Neural progenitor cell (in vitro differentiated cells): Measurements from ENCODE around the gene SCYGR5. TPM values are rescaled to one million over a fixed set of nuclear protein-coding genes. Genes with fewer than 3 reads are reported as not detected.
"Not testable (repeated sequence)": the region's sequence is repeated elsewhere in the genome, so short reads cannot be mapped to it uniquely, and the experiment has no call there.

ENCODE experiments used
- DNase-seq: peaks from one replicate; pipeline ENCODE4 v3.0.0-alpha.2; 2016; ENCODE audit warnings: low spot score
- H2AFZ ChIP-seq: fragments of 200-600 bp; sonication (generic); replicated peaks from 2 replicates; pipeline ENCODE4 v1.6.1; 2016; ENCODE audit warnings: antibody characterized with exemption
- H3F3A ChIP-seq: fragments of 200-600 bp; sonication (generic); 2 replicates; pipeline ENCODE4 v1.6.1; 2016; ENCODE audit warnings: antibody characterized with exemption, low read depth
- H3K27ac ChIP-seq: fragments of 200-600 bp; sonication (generic); 2 replicates; pipeline ENCODE4 v1.5.1; 2016; ENCODE audit warnings: mild to moderate bottlenecking
- H3K27me3 ChIP-seq: fragments of 200-600 bp; sonication (generic); 2 replicates; pipeline ENCODE4 v1.6.1; 2016; ENCODE audit warnings: mild to moderate bottlenecking, moderate library complexity
- H3K36me3 ChIP-seq: fragments of 200-600 bp; sonication (generic); 2 replicates; pipeline ENCODE4 v1.5.1; 2016
- H3K4me1 ChIP-seq: fragments of 200-600 bp; sonication (generic); 2 replicates; pipeline ENCODE4 v1.6.1; 2016; ENCODE audit warnings: mixed run types
- H3K4me2 ChIP-seq: fragments of 200-600 bp; sonication (generic); 2 replicates; pipeline ENCODE4 v1.6.1; 2016
- H3K4me3 ChIP-seq: fragments of 200-600 bp; sonication (generic); 2 replicates; pipeline ENCODE4 v1.5.1; 2016
- H3K79me2 ChIP-seq: fragments of 200-600 bp; sonication (generic); 2 replicates; pipeline ENCODE4 v1.6.1; 2016; ENCODE audit warnings: low read depth
- H3K9ac ChIP-seq: fragments of 200-600 bp; sonication (generic); 2 replicates; pipeline ENCODE4 v1.6.1; 2016
- H3K9me3 ChIP-seq: fragments of 200-600 bp; sonication (generic); 2 replicates; pipeline ENCODE4 v1.5.1; 2016; ENCODE audit warnings: low read depth
- H4K20me1 ChIP-seq: fragments of 200-600 bp; sonication (generic); 2 replicates; pipeline ENCODE4 v1.6.1; 2016; ENCODE audit warnings: low read depth
- H3K27ac Mint-ChIP-seq: 3 replicates; pipeline ENCODE4 v1.8.0; 2021; ENCODE audit warnings: mixed read lengths
- H3K27me3 Mint-ChIP-seq: 2 replicates; pipeline ENCODE4 v1.8.0; 2022; ENCODE audit warnings: low read depth, mild to moderate bottlenecking, inconsistent platforms, moderate library complexity, mixed read lengths; ENCODE audit not compliant: insufficient read depth
- H3K36me3 Mint-ChIP-seq: 3 replicates; pipeline ENCODE4 v1.8.0; 2021; ENCODE audit warnings: mixed read lengths
- H3K4me1 Mint-ChIP-seq: 3 replicates; pipeline ENCODE4 v1.8.0; 2021; ENCODE audit warnings: mixed read lengths
- H3K4me3 Mint-ChIP-seq: 3 replicates; pipeline ENCODE4 v1.8.0; 2021; ENCODE audit warnings: mild to moderate bottlenecking, moderate library complexity, mixed read lengths
- H3K9me3 Mint-ChIP-seq: 3 replicates; pipeline ENCODE4 v1.8.0; 2020; ENCODE audit warnings: mixed read lengths
- EZH2 ChIP-seq: fragments of 200-600 bp; sonication (generic); IDR thresholded peaks from 2 replicates; pipeline ENCODE4 v1.6.1; 2017; ENCODE audit warnings: antibody characterized with exemption, mild to moderate bottlenecking, moderate library complexity
- EZH2phosphoT487 ChIP-seq: fragments of 200-600 bp; sonication (generic); IDR thresholded peaks from 2 replicates; pipeline ENCODE4 v1.6.1; 2017; ENCODE audit warnings: antibody characterized with exemption
- total RNA-seq: library from RNA; depleted of rRNA; stranded (reverse); fragments of >200 nt; gene quantifications from 2 replicates; pipeline ENCODE4 v1.2.3, GENCODE V29; 2015; ENCODE audit warnings: low replicate concordance
- TF ChIP-seq, protein P1 (sequence below): fragments of 200-600 bp; sonication (generic); IDR thresholded peaks from 2 replicates; pipeline ENCODE4 v1.5.1; 2017; ENCODE audit warnings: antibody characterized with exemption, mild to moderate bottlenecking

SCYGR5 gene
- total RNA-seq, 1 donor from 2014 or later, result not detected

DNA sequence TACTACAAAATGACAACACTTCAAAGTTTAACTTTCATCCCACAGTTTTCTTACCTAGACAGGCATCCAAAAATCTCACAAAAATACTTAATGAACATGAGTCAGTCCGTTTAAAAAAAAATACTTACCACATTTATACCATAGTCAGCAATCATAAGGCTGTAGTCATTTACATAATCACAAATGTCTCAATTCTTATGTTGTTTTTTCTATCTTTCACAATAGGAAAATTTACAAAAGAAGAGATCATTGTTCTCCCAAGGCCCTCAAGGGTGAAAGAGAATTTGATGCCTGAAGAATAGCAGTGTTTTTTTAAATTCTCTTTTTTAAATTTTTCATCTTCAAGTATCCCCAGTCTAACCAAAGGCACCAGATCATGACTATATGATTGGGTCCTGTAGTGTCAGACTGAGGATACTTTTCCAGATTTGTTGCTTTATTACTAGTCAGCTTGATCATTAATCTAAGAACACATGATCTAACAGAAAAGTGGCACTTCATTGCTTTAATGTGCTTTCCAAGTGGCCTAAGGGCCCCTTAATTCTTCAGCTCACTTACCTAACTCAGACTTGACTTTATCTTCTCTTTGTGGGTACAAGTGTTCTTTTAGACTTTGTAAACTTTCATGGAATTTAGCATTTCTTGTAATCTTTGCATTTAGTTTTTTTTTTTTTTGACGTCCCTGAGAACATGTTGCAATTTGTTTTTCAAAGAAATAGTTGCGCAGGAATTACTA, 4.7 kb downstream of the SCYGR5 start:
- Histone ChIP-seq H3K4me2 (no peak overlapping the region), H3K36me3 (no peaks in the 10 kb centered on the region), H3K27ac (no peak overlapping the region), H4K20me1 (no peaks in the 10 kb centered on the region), H3K4me1 (no peaks in the 10 kb centered on the region), H2AFZ (no peak overlapping the region), H3K9ac (no peak overlapping the region), H3K9me3 (no peaks in the 10 kb centered on the region), H3K27me3 (no peaks in the 10 kb centered on the region), H3K4me3 (no peak overlapping the region), H3K79me2 (no peaks in the 10 kb centered on the region), H3F3A (no peaks in the 10 kb centered on the region)
- no peak overlapping the region for H3K4me3 Mint-ChIP-seq
- no peak overlapping the region for H3K27ac Mint-ChIP-seq
- no peaks in the 10 kb centered on the region for H3K27me3 Mint-ChIP-seq
- H3K9me3 Mint-ChIP-seq, result peaks cover 2% of the 10 kb centered on the region
- TF ChIP-seq, protein P1, sequence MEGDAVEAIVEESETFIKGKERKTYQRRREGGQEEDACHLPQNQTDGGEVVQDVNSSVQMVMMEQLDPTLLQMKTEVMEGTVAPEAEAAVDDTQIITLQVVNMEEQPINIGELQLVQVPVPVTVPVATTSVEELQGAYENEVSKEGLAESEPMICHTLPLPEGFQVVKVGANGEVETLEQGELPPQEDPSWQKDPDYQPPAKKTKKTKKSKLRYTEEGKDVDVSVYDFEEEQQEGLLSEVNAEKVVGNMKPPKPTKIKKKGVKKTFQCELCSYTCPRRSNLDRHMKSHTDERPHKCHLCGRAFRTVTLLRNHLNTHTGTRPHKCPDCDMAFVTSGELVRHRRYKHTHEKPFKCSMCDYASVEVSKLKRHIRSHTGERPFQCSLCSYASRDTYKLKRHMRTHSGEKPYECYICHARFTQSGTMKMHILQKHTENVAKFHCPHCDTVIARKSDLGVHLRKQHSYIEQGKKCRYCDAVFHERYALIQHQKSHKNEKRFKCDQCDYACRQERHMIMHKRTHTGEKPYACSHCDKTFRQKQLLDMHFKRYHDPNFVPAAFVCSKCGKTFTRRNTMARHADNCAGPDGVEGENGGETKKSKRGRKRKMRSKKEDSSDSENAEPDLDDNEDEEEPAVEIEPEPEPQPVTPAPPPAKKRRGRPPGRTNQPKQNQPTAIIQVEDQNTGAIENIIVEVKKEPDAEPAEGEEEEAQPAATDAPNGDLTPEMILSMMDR, result no peak
- TF ChIP-seq EZH2phosphoT487 (no peak), EZH2 (no peak)
- no peak for DNase-seq
- no peaks in the 10 kb centered on the region for H3K4me1 Mint-ChIP-seq
- no peaks in the 10 kb centered on the region for H3K36me3 Mint-ChIP-seq

DNA sequence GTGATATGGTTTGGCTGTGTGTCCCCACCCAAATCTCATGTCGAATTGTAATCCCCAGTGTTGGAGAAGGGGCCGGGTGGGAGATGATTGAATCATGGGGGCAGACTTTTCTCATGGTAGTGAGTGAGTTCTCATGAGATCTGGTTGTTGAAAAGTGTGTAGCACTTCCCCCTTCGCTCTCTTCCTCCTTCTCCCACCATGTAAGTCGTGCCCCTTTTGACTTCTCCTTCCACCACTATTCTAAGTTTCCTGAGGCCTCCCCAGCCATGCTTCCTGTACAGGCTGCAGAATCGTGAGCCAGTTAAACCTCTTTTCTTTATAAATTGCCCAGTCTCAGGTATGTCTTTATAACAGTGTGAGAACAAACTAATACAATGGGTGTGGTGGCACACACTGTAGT, 7.0 kb downstream of the SCYGR5 start:
- not testable (repeated sequence) for H3K9me3 ChIP-seq

DNA sequence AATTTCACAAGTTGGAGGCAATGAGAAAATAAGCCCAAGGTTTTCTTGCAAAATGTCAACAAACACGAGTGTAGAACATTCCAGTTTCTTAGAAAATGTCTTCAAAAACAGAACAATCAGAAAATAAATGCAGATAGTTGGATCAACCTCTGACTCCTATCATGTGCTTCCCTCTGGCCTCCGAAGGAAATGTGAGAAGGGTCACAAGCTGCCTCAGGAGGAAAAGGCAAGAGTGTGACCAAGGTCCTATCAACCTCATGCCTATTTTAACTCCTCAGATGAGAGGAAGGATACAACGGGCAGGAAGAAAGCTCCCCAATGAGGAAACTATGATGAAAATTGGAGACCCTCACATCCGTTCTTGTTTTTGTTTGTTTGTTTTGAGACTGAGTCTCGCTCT, 7.9 kb downstream of the SCYGR5 start:
- no peaks in the 10 kb centered on the region for H3K27me3 ChIP-seq
- H3K4me1 ChIP-seq, result no peaks in the 10 kb centered on the region
- no peak overlapping the region for H3K27ac ChIP-seq
- no peaks in the 10 kb centered on the region for H3K36me3 ChIP-seq
- H3F3A ChIP-seq, result no peaks in the 10 kb centered on the region
- no peak overlapping the region for H3K9ac ChIP-seq
- Mint-ChIP-seq H3K4me1 (no peaks in the 10 kb centered on the region), H3K36me3 (no peaks in the 10 kb centered on the region), H3K9me3 (peaks cover 2% of the 10 kb centered on the region), H3K4me3 (no peak overlapping the region), H3K27me3 (no peaks in the 10 kb centered on the region), H3K27ac (no peak overlapping the region)
- no peaks in the 10 kb centered on the region for H4K20me1 ChIP-seq
- no peaks in the 10 kb centered on the region for H3K9me3 ChIP-seq
- no peaks in the 10 kb centered on the region for H3K79me2 ChIP-seq
- TF ChIP-seq EZH2, result no peak
- TF ChIP-seq, protein P1, result no peak
- TF ChIP-seq EZH2phosphoT487, result no peak
- H2AFZ ChIP-seq, result no peak overlapping the region
- H3K4me2 ChIP-seq, result no peak overlapping the region
- H3K4me3 ChIP-seq, result no peak overlapping the region
- no peak for DNase-seq

More for the DNA sequence above, 7.0 kb downstream of the SCYGR5 start:
- H3K9ac ChIP-seq, H3K79me2 ChIP-seq, DNase-seq, H2AFZ ChIP-seq, H3K27me3 Mint-ChIP-seq, H3K36me3 ChIP-seq, H3K4me1 Mint-ChIP-seq, H3K4me1 ChIP-seq, H3K27ac ChIP-seq, H3K27me3 ChIP-seq, H3K9me3 Mint-ChIP-seq, H3K27ac Mint-ChIP-seq, H3F3A ChIP-seq, H3K4me3 ChIP-seq, H4K20me1 ChIP-seq, H3K4me3 Mint-ChIP-seq, H3K36me3 Mint-ChIP-seq, H3K4me2 ChIP-seq: not testable (repeated sequence)

DNA sequence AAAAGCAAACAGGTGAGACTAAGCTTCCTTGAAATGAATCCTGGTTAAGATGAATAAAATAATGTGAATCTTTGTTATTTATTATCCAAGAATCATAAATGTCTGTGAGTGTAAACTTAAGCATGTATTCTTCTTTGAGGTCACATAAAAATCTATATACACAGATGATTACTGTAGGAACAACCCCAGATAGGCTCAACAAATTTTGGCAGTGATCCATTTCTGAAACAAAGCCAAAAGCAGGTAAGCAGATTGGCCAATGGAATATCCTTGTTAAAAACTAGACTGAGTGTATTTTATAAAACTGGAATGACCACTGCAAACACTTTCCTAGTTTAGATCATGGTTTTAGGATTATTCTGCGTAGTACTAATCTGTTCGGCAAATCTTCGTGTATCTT, 11.3 kb downstream of the SCYGR5 start:
- no peaks in the 10 kb centered on the region for H3F3A ChIP-seq
- no peaks in the 10 kb centered on the region for H3K9me3 ChIP-seq
- Mint-ChIP-seq H3K27ac (no peak overlapping the region), H3K27me3 (no peaks in the 10 kb centered on the region), H3K4me1 (no peaks in the 10 kb centered on the region), H3K9me3 (peaks cover 2% of the 10 kb centered on the region), H3K4me3 (no peak overlapping the region), H3K36me3 (no peaks in the 10 kb centered on the region)
- H3K27ac ChIP-seq, result no peak overlapping the region
- H3K27me3 ChIP-seq, result no peaks in the 10 kb centered on the region
- no peaks in the 10 kb centered on the region for H3K79me2 ChIP-seq
- no peaks in the 10 kb centered on the region for H4K20me1 ChIP-seq
- H3K9ac ChIP-seq, result no peak overlapping the region
- H3K4me2 ChIP-seq, result no peak overlapping the region
- H3K36me3 ChIP-seq, result no peaks in the 10 kb centered on the region
- no peak overlapping the region for H3K4me3 ChIP-seq
- no peak overlapping the region for H2AFZ ChIP-seq
- no peak for DNase-seq
- no peaks in the 10 kb centered on the region for H3K4me1 ChIP-seq
- TF ChIP-seq EZH2 (no peak), EZH2phosphoT487 (no peak)
- TF ChIP-seq, protein P1, result no peak
